Mononuclear cell (primary cell): ENCODE data around the gene KHDC4. TPM values are rescaled to one million over a fixed set of nuclear protein-coding genes. Genes with fewer than 3 reads are reported as not detected.
"Not testable (repeated sequence)": the region's sequence is repeated elsewhere in the genome, so short reads cannot be mapped to it uniquely, and the experiment has no call there.

Source experiments
- H3K27me3 ChIP-seq: 2 replicates; pipeline ENCODE4 v1.6.0; 2011; ENCODE audit warnings: low read length, control low read depth; ENCODE audit not compliant: insufficient read depth
- H3K4me1 ChIP-seq: 2 replicates; pipeline ENCODE4 v1.5.1; 2011; ENCODE audit warnings: mild to moderate bottlenecking, low read length, control low read depth; ENCODE audit not compliant: insufficient read depth
- H3K4me3 ChIP-seq: 2 replicates; pipeline ENCODE4 v1.5.1; 2011; ENCODE audit warnings: mild to moderate bottlenecking, low read length, moderate library complexity
- H3K9me3 ChIP-seq: 2 replicates; pipeline ENCODE4 v1.5.1; 2011; ENCODE audit warnings: low read depth, mild to moderate bottlenecking, control low read depth, low read length
- total RNA-seq: library from RNA; depleted of rRNA; stranded (reverse); fragments of >200 nt; gene quantifications from one replicate; pipeline ENCODE4 v1.2.3, GENCODE V29; 2012

Gene KHDC4
- total RNA-seq, 1 donor: 38.1 TPM

- no peaks in the 10 kb centered on the region for H3K9me3 ChIP-seq
- H3K4me1 ChIP-seq: peaks cover 25% of the 10 kb centered on the region
- peak overlapping the region; percentile 88 for H3K4me3 ChIP-seq
- H3K27me3 ChIP-seq: no peaks in the 10 kb centered on the region
Measured at GRCh38 chr1:155910621-155911121, 23.5 kb downstream of the KHDC4 start.

GRCh38 chr1:155909894-155910293 is 24.3 kb downstream of the KHDC4 start:
- Histone ChIP-seq H3K4me3 (peak overlapping the region; percentile 88), H3K27me3 (no peaks in the 10 kb centered on the region), H3K9me3 (no peaks in the 10 kb centered on the region), H3K4me1 (peaks cover 25% of the 10 kb centered on the region)

- no peaks in the 10 kb centered on the region for H3K9me3 ChIP-seq
- H3K4me3 ChIP-seq: no peak overlapping the region
- peaks cover 4% of the 10 kb centered on the region for H3K4me1 ChIP-seq
- no peaks in the 10 kb centered on the region for H3K27me3 ChIP-seq
Measured at GRCh38 chr1:155904261-155904660, 30.0 kb downstream of the KHDC4 start.

GRCh38 chr1:155900161-155900560 is 34.1 kb downstream of the KHDC4 start:
- no peaks in the 10 kb centered on the region for H3K9me3 ChIP-seq

GRCh38 chr1:155899683-155900082 is 34.5 kb downstream of the KHDC4 start:
- no peaks in the 10 kb centered on the region for H3K27me3 ChIP-seq
- no peaks in the 10 kb centered on the region for H3K4me1 ChIP-seq
- no peaks in the 10 kb centered on the region for H3K9me3 ChIP-seq
- H3K4me3 ChIP-seq: no peak overlapping the region

More at GRCh38 chr1:155900161-155900560, 34.1 kb downstream of the KHDC4 start:
- H3K4me1 ChIP-seq: no peaks in the 10 kb centered on the region
- no peaks in the 10 kb centered on the region for H3K27me3 ChIP-seq
- no peak overlapping the region for H3K4me3 ChIP-seq

- Histone ChIP-seq H3K4me3 (no peak overlapping the region), H3K27me3 (no peaks in the 10 kb centered on the region), H3K9me3 (no peaks in the 10 kb centered on the region), H3K4me1 (peaks cover 2% of the 10 kb centered on the region)
Measured at GRCh38 chr1:155898888-155899287, 35.3 kb downstream of the KHDC4 start.

DNA sequence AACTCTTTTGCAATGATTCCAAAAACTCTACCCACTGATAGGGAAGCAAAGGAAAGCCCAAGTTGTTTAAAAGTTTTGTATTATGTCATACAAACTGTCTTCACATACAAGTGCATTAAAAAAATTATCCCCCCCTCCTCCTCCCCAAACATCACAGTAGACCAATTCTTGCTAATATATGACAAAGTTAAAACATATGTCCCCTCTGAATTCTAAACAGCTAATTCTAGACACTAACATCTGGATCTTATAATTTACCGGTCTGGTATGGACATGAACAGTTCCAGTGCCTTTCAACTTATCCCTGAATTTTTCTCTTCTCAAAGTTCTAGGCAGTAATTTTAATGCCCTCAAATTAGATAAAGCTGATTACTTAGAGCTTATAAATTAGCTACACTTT is 36.5 kb downstream of the KHDC4 start:
- H3K4me3 ChIP-seq: no peak overlapping the region
- no peaks in the 10 kb centered on the region for H3K9me3 ChIP-seq
- no peaks in the 10 kb centered on the region for H3K27me3 ChIP-seq
- peaks cover 13% of the 10 kb centered on the region for H3K4me1 ChIP-seq

DNA sequence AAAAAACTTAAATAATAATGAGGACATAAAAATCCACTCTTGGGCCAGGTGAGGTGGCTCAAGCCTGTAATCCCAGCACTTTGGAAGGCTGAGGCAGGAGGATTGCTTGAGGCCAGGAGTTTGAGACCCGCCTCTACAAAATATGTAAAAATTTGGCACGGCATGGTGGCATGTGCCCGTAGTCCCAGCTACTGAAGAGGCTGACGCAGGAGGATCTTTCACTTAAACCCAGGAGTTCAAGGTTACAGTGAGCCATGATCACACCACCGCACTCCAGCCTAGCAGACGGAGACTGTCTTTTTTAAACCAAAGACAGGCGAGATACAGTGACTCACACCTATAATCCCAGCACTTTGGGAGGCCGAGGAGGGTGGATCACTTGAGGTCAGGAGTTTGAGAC is 37.7 kb downstream of the KHDC4 start:
- not testable (repeated sequence) for H3K4me3 ChIP-seq, H3K9me3 ChIP-seq, H3K27me3 ChIP-seq
- H3K4me1 ChIP-seq: peaks cover 14% of the 10 kb centered on the region

GRCh38 chr1:155895617-155896016 is 38.6 kb downstream of the KHDC4 start:
- not testable (repeated sequence) for H3K27me3 ChIP-seq, H3K9me3 ChIP-seq, H3K4me3 ChIP-seq
- H3K4me1 ChIP-seq: peaks cover 14% of the 10 kb centered on the region

- no peaks in the 10 kb centered on the region for H3K9me3 ChIP-seq
- no peak overlapping the region for H3K4me3 ChIP-seq
- peaks cover 14% of the 10 kb centered on the region for H3K4me1 ChIP-seq
- no peaks in the 10 kb centered on the region for H3K27me3 ChIP-seq
Measured at GRCh38 chr1:155893389-155894142, 40.6 kb downstream of the KHDC4 start.

GRCh38 chr1:155892796-155893195 is 41.4 kb downstream of the KHDC4 start:
- no peak overlapping the region for H3K4me3 ChIP-seq
- H3K4me1 ChIP-seq: peaks cover 14% of the 10 kb centered on the region
- H3K27me3 ChIP-seq: no peaks in the 10 kb centered on the region
- H3K9me3 ChIP-seq: no peaks in the 10 kb centered on the region

DNA sequence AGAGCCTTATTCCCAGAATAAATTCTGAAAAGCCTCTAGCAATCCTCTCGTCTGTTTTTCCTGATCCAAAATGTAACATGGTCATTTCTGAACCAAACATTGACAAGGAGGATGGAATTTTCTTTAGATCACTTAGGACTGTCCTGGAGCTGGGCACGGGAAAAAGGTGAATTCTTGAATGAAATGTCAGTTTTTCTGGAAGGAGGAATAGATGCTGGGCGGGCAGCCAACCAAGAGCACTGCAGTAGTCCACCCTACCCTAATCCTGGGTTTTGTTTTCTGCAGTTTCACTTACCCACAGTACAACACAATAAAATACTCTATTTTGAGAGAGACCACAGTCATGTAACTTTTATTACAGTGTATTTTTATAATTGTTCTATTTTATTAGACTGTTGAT is 44.0 kb downstream of the KHDC4 start:
- Histone ChIP-seq H3K4me1 (peaks cover 14% of the 10 kb centered on the region), H3K9me3 (no peaks in the 10 kb centered on the region), H3K4me3 (no peak overlapping the region), H3K27me3 (no peaks in the 10 kb centered on the region)

- Histone ChIP-seq H3K4me3 (no peak overlapping the region), H3K27me3 (no peaks in the 10 kb centered on the region), H3K4me1 (peaks cover 14% of the 10 kb centered on the region), H3K9me3 (no peaks in the 10 kb centered on the region)
Measured at GRCh38 chr1:155889566-155889965, 44.6 kb downstream of the KHDC4 start.

DNA sequence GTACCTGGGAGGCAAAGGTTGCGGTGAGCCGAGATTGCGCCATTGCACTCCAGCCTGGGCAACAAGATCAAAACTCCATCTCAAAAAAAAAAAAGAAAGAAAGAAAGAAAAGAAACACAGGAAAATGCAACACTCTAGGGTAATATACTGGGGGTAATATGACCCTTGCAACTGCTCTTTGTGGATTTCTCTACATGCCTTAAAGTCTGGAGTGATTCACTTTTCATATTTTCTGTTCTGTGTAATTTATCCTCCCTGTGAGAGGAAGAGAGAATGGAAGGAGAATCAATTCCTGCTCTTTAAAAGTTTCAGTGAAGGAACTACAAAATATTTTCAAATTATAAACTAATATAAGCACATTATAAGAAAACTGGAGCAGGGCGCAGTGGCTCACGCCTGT is 45.7 kb downstream of the KHDC4 start:
- H3K4me1 ChIP-seq: peaks cover 8% of the 10 kb centered on the region
- H3K4me3 ChIP-seq: no peak overlapping the region

DNA sequence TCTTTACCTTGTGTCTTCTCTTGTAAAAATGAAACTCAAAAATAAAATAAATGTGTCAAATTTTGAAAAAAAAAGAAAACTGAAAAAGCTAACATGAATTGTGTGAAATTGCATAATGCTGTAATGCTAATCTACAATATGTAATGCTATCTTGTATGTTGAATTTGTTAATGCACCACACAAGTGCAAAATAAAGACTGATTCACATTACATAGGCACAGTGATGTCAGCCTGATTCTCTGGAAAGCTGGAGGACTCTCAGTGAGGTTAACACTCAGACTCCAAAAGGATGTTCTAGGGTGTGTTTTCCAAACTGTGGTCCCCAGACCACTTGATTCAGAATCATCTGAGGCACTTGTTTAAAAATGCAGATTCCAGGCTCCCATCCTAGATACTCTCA is 49.2 kb downstream of the KHDC4 start:
- H3K9me3 ChIP-seq: no peaks in the 10 kb centered on the region
- H3K27me3 ChIP-seq: no peaks in the 10 kb centered on the region
- H3K4me1 ChIP-seq: no peaks in the 10 kb centered on the region
- no peak overlapping the region for H3K4me3 ChIP-seq

More for the DNA sequence above, 45.7 kb downstream of the KHDC4 start:
- Histone ChIP-seq H3K9me3 (no peaks in the 10 kb centered on the region), H3K27me3 (no peaks in the 10 kb centered on the region)
